HUES64 (cell line): ENCODE results near the gene CCR9.

Experiments
- H3K27ac ChIP-seq: 2 replicates; pipeline ENCODE4 v1.7.0; 2013; ENCODE audit warnings: low read depth, low read length, inconsistent platforms
- H3K27me3 ChIP-seq: 2 replicates; pipeline ENCODE4 v1.6.1; 2013; ENCODE audit warnings: mild to moderate bottlenecking, low read length; ENCODE audit not compliant: insufficient read depth
- H3K36me3 ChIP-seq: 2 replicates; pipeline ENCODE4 v1.6.1; 2013; ENCODE audit warnings: mild to moderate bottlenecking, low read length; ENCODE audit not compliant: insufficient read depth
- H3K4me1 ChIP-seq: 2 replicates; pipeline ENCODE4 v1.6.1; 2013; ENCODE audit warnings: mild to moderate bottlenecking, low read length, moderate library complexity; ENCODE audit not compliant: insufficient read depth
- H3K4me3 ChIP-seq: 2 replicates; pipeline ENCODE4 v1.5.1; 2013; ENCODE audit warnings: mild to moderate bottlenecking, low read length, moderate library complexity
- H3K9ac ChIP-seq: 2 replicates; pipeline ENCODE4 v1.6.1; 2013; ENCODE audit warnings: mild to moderate bottlenecking, low read depth, low read length
- H3K9me3 ChIP-seq: 2 replicates; pipeline ENCODE4 v1.6.1; 2013; ENCODE audit warnings: low read depth, low read length; ENCODE audit not compliant: insufficient read depth
- WGBS: fragments of 150-250, 120-280 bp; methylation state at CpG from one replicate; pipeline ENCODE4 v1.1.7; 2013; ENCODE audit warnings: missing lambda C conversion rate; 5-methylcytosine and 5-hydroxymethylcytosine counted together

Gene CCR9

GRCh38 chr3:45858809-45859543, 27.4 kb upstream of the CCR9 start:
- H3K4me3 ChIP-seq: no peak overlapping the region

DNA sequence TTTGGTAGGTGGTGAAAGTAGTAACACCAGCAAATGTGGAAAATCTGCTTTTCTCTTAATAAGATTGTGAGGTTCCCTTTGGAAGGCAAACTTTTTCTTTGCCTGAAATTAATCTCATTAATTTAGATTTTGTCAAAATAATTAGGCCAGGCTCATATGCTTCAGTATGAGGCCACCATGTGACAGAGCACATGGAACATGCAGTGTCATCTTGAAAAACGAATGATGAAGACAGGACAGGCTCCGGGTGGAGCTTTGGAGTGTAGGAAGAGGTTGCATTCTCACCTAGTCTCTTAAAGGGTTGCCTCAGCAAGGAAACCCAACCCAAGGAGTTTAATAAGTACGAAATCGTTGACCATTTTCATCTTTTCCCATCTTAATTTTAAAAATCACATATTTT, 25.9 kb upstream of the CCR9 start:
- Histone ChIP-seq H3K36me3 (no peaks in the 10 kb centered on the region), H3K9me3 (0 out of 2 replicates have a peak, but pooled peaks cover 4% of the 10 kb centered on the region), H3K27ac (no peak overlapping the region), H3K9ac (no peak overlapping the region), H3K27me3 (no peaks in the 10 kb centered on the region; the same call in 1 of the 2 replicates), H3K4me3 (no peak overlapping the region), H3K4me1 (no peaks in the 10 kb centered on the region)
- 88% methylated on average over 4 of the region's 4 CpGs for WGBS

More at GRCh38 chr3:45858809-45859543, 27.4 kb upstream of the CCR9 start:
- no peak overlapping the region for H3K9ac ChIP-seq
- WGBS: 89% methylated on average over 7 of the region's 7 CpGs
- peaks cover 4% of the 10 kb centered on the region; the same call in 1 of the 2 replicates for H3K27me3 ChIP-seq
- H3K36me3 ChIP-seq: no peaks in the 10 kb centered on the region
- H3K27ac ChIP-seq: no peak overlapping the region
- H3K9me3 ChIP-seq: 0 out of 2 replicates have a peak, but pooled peaks cover 3% of the 10 kb centered on the region
- H3K4me1 ChIP-seq: no peaks in the 10 kb centered on the region

GRCh38 chr3:45861043-45861719, 25.2 kb upstream of the CCR9 start:
- no peak overlapping the region for H3K9ac ChIP-seq
- WGBS: 74% methylated on average over 5 of the region's 7 CpGs
- H3K27ac ChIP-seq: no peak overlapping the region
- H3K27me3 ChIP-seq: no peaks in the 10 kb centered on the region; the same call in 1 of the 2 replicates
- no peak overlapping the region for H3K4me3 ChIP-seq
- no peaks in the 10 kb centered on the region for H3K36me3 ChIP-seq
- H3K4me1 ChIP-seq: no peaks in the 10 kb centered on the region
- 0 out of 2 replicates have a peak, but pooled peaks cover 4% of the 10 kb centered on the region for H3K9me3 ChIP-seq

GRCh38 chr3:45864760-45865519, 21.4 kb upstream of the CCR9 start:
- Histone ChIP-seq H3K36me3 (no peaks in the 10 kb centered on the region), H3K9me3 (0 out of 2 replicates have a peak, but pooled peaks cover 4% of the 10 kb centered on the region), H3K4me3 (no peak overlapping the region), H3K9ac (no peak overlapping the region), H3K4me1 (no peaks in the 10 kb centered on the region), H3K27ac (no peak overlapping the region), H3K27me3 (no peaks in the 10 kb centered on the region)
- WGBS: 80% methylated on average over 8 of the region's 8 CpGs

- H3K27me3 ChIP-seq: no peaks in the 10 kb centered on the region
- no peaks in the 10 kb centered on the region for H3K36me3 ChIP-seq
- H3K9me3 ChIP-seq: 0 out of 2 replicates have a peak, but pooled peaks cover 4% of the 10 kb centered on the region
- H3K27ac ChIP-seq: no peak overlapping the region
- WGBS: 94% methylated on average over 5 of the region's 6 CpGs
- H3K4me3 ChIP-seq: no peak overlapping the region
- no peak overlapping the region for H3K9ac ChIP-seq
- no peaks in the 10 kb centered on the region for H3K4me1 ChIP-seq
Measured at GRCh38 chr3:45865563-45865962, 20.8 kb upstream of the CCR9 start.

DNA sequence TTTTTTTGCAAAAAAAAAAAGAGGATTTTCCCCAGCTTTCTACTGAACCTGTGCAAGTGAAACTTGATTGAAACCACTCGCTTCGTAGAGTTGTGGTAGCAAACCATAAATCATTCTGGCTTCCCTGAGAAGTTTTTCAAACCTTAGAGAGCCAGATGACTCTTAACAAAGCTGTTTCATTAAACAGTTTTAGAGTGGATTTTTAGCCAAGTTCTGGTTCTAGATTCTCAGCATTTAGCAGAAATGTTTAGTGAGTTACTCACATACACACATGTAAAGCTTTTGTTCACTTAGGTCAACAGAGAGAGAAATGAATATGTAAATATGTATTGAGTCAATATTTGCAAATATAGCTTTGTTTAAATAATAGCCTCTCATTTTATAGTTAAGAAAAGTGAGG, 18.1 kb upstream of the CCR9 start:
- Histone ChIP-seq H3K36me3 (no peaks in the 10 kb centered on the region), H3K4me3 (no peak overlapping the region), H3K27ac (no peak overlapping the region), H3K4me1 (no peaks in the 10 kb centered on the region; the same call in 1 of the 2 replicates), H3K9ac (no peak overlapping the region), H3K27me3 (no peaks in the 10 kb centered on the region), H3K9me3 (0 out of 2 replicates have a peak, but pooled peaks cover 4% of the 10 kb centered on the region)
- WGBS: 89% methylated on average over 2 of the region's 2 CpGs

DNA sequence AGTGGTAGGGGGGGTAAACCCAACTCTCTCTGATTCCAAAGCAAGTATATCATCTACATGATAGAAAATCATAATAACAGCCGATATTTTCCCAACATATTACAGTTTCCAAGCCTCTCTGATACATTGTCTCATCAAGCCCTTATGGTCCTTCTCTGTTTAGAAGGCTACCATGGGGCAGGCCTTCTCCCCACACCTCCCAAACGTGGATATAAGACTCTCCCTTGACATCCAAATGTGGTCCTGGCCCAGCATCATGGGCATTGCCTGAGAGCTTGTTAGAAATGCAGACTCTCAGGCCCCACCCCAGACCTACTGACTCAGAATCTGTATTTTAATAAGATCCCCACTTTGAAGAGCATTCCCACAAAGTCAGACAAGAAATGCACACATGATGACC, 17.7 kb upstream of the CCR9 start:
- H3K27me3 ChIP-seq: no peaks in the 10 kb centered on the region
- H3K4me3 ChIP-seq: no peak overlapping the region
- WGBS: 76% methylated on average over 2 of the region's 2 CpGs
- no peaks in the 10 kb centered on the region; the same call in 1 of the 2 replicates for H3K4me1 ChIP-seq
- no peak overlapping the region for H3K9ac ChIP-seq
- 0 out of 2 replicates have a peak, but pooled peaks cover 4% of the 10 kb centered on the region for H3K9me3 ChIP-seq
- H3K36me3 ChIP-seq: no peaks in the 10 kb centered on the region
- H3K27ac ChIP-seq: no peak overlapping the region

- Histone ChIP-seq H3K4me3 (no peak overlapping the region), H3K36me3 (no peaks in the 10 kb centered on the region), H3K9me3 (no peaks in the 10 kb centered on the region), H3K27me3 (no peaks in the 10 kb centered on the region), H3K27ac (no peak overlapping the region), H3K4me1 (no peaks in the 10 kb centered on the region; the same call in 1 of the 2 replicates), H3K9ac (no peak overlapping the region)
- WGBS: 71% methylated on average over 1 of the region's 3 CpGs
Measured at GRCh38 chr3:45869638-45870037, 16.7 kb upstream of the CCR9 start.

- H3K36me3 ChIP-seq: no peaks in the 10 kb centered on the region
- H3K27me3 ChIP-seq: no peaks in the 10 kb centered on the region
- no peak overlapping the region for H3K27ac ChIP-seq
- H3K9me3 ChIP-seq: no peaks in the 10 kb centered on the region
- WGBS: 85% methylated on average over 4 of the region's 4 CpGs
- no peaks in the 10 kb centered on the region; the same call in 1 of the 2 replicates for H3K4me1 ChIP-seq
- no peak overlapping the region for H3K9ac ChIP-seq
- H3K4me3 ChIP-seq: no peak overlapping the region
Measured at GRCh38 chr3:45870099-45870498, 16.2 kb upstream of the CCR9 start.

DNA sequence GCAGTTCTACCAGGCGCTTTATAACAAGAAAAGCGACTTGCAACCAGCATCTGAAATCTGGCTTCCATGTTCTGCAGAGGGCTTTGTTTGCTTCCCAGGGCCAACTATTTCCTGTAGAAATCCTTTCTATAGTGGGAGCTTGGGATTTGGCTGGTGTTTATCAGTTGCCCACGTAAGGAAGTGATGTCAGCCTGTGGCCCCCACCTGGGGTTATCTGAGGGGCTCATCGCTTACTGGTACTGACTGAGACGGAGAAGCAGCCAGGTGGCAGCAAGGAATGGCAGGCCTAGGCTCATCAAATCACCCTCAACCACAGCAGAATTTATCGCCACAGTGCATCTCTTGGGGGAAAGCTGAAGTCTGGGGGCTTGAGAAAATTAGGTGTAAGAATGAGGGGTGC, 14.6 kb upstream of the CCR9 start:
- Histone ChIP-seq H3K4me3 (no peak overlapping the region), H3K27me3 (peaks cover 3% of the 10 kb centered on the region; the same call in 1 of the 2 replicates), H3K9ac (no peak overlapping the region), H3K4me1 (no peaks in the 10 kb centered on the region; the same call in 1 of the 2 replicates), H3K36me3 (no peaks in the 10 kb centered on the region), H3K27ac (no peak overlapping the region), H3K9me3 (no peaks in the 10 kb centered on the region)
- WGBS: 92% methylated on average over 6 of the region's 6 CpGs

GRCh38 chr3:45872569-45872968, 13.8 kb upstream of the CCR9 start:
- Histone ChIP-seq H3K4me1 (no peaks in the 10 kb centered on the region; the same call in 1 of the 2 replicates), H3K36me3 (no peaks in the 10 kb centered on the region), H3K4me3 (no peak overlapping the region), H3K27me3 (peaks cover 3% of the 10 kb centered on the region; the same call in 1 of the 2 replicates), H3K27ac (no peak overlapping the region), H3K9me3 (no peaks in the 10 kb centered on the region), H3K9ac (no peak overlapping the region)
- WGBS: 72% methylated on average over 2 of the region's 2 CpGs
